Uterus (tissue), 4 donors: ENCODE measurements around the gene TXK. TPM values are rescaled to one million over a fixed set of nuclear protein-coding genes. Genes with fewer than 3 reads are reported as not detected.

Source experiments
- DNase-seq, 2 donors: peaks; one replicate each; pipeline ENCODE4 v3.0.0-alpha.2; 2019 to 2020
- H3K27ac ChIP-seq, 2 donors: fragments of 200-600 bp; sonication (generic); 1 replicate in 1 of 2; 2 replicates in 1 of 2; pipeline ENCODE4 v1.5.1; 2016 to 2018
- H3K27me3 ChIP-seq, 2 donors: fragments of 200-600 bp; sonication (generic); one replicate each; pipeline ENCODE4 v1.5.1; 2018 to 2019; ENCODE audit warnings: control low read depth in 1 of 2
- H3K36me3 ChIP-seq, 2 donors: fragments of 200-600 bp; sonication (generic); one replicate each; pipeline ENCODE4 v1.5.1; 2019; ENCODE audit warnings: control low read depth in 1 of 2
- H3K4me1 ChIP-seq, 2 donors: fragments of 200-600 bp; sonication (generic); one replicate each; pipeline ENCODE4 v1.5.1; 2018 to 2019; ENCODE audit warnings: control low read depth in 1 of 2
- H3K4me3 ChIP-seq, 2 donors: fragments of 200-600 bp; sonication (generic); 1 replicate in 1 of 2; 2 replicates in 1 of 2; pipeline ENCODE4 v1.5.1; 2018 to 2019; ENCODE audit warnings: mild to moderate bottlenecking in 1 of 2
- H3K9me3 ChIP-seq, 2 donors: fragments of 200-600 bp; sonication (generic); one replicate each; pipeline ENCODE4 v1.5.1; 2019; ENCODE audit warnings: control low read depth in 1 of 2
- POLR2A ChIP-seq, 2 donors: fragments of 450-650 bp; IDR thresholded peaks; one replicate each; pipeline ENCODE4 v1.6.1; 2016; ENCODE audit warnings: antibody characterized with exemption in 2 of 2, mild to moderate bottlenecking in 1 of 2, moderate library complexity in 1 of 2
- intact Hi-C: fragments of 100-400 bp; cut with DNase I; formaldehyde crosslinking; loops from one replicate; pipeline ENCODE4 v1.15.1; 2023; ENCODE audit warnings: low total_unique reads
- total RNA-seq, 4 donors: library from RNA; depleted of rRNA in 3 of 4; stranded (reverse); fragments of >200 nt in 3 of 4; gene quantifications; one replicate each; pipeline versions ENCODE4 v1.1.0 to v1.2.4, GENCODE V29; 2014 to 2023
- TF ChIP-seq, protein P1 (sequence below), 4 experiments: fragments of 200-600 bp in 2 of 4; fragments of 450-650 bp in 2 of 4; sonication (generic) in 2 of 4; IDR thresholded peaks; one replicate each; pipeline ENCODE4 v1.5.1; 2016 to 2019; ENCODE audit warnings: antibody characterized with exemption in 4 of 4, mild to moderate bottlenecking in 2 of 4, moderate library complexity in 1 of 4
- donor health status: DM: yes; HTN: yes; CAD: no.

The TXK gene
- total RNA-seq, 4 donors from 2014 or later, result 1.3 to 6.4 (median 3.1) TPM; not detected in 1

DNA sequence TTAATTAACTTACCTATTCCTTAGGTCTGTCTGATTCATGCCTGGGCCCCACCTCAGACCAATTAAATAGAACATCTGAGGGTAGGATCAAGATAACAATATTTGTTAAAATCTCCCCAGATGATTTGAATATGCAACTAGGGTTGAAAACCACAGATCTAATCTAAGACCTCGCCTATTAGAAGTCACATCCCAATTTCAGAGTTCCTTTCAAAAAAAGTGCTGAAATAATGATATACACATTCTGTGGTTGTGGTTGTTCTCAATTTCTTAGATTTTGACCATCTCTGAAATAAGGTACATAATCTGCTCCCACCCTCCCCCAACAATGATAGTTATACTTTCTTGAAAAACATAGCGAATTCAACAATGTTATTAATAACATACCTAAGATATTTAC is 89.8 kb downstream of the TXK start:
- Histone ChIP-seq H3K27ac (no peak overlapping the region), H3K9me3 (no peaks in the 10 kb centered on the region), H3K36me3 (no peaks in the 10 kb centered on the region), H3K4me1 (no peaks in the 10 kb centered on the region), H3K4me3 (no peak overlapping the region), H3K27me3 (no peaks in the 10 kb centered on the region)
- intact Hi-C loops, result no loop called here
- DNase-seq, result no peak
- TF ChIP-seq, protein P1, sequence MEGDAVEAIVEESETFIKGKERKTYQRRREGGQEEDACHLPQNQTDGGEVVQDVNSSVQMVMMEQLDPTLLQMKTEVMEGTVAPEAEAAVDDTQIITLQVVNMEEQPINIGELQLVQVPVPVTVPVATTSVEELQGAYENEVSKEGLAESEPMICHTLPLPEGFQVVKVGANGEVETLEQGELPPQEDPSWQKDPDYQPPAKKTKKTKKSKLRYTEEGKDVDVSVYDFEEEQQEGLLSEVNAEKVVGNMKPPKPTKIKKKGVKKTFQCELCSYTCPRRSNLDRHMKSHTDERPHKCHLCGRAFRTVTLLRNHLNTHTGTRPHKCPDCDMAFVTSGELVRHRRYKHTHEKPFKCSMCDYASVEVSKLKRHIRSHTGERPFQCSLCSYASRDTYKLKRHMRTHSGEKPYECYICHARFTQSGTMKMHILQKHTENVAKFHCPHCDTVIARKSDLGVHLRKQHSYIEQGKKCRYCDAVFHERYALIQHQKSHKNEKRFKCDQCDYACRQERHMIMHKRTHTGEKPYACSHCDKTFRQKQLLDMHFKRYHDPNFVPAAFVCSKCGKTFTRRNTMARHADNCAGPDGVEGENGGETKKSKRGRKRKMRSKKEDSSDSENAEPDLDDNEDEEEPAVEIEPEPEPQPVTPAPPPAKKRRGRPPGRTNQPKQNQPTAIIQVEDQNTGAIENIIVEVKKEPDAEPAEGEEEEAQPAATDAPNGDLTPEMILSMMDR (IDR thresholded peaks at IDR 0.05), result no peak

- no peak for TF ChIP-seq POLR2A (IDR thresholded peaks at IDR 0.05)
- TF ChIP-seq, protein P1 (IDR thresholded peaks at IDR 0.05), result no peak
- no peaks in the 10 kb centered on the region for H3K36me3 ChIP-seq
Observed at GRCh38 chr4:48043504-48043903, 90.5 kb downstream of the TXK start.

GRCh38 chr4:48042979-48043461 is 91.0 kb downstream of the TXK start:
- H3K4me1 ChIP-seq, result no peaks in the 10 kb centered on the region
- TF ChIP-seq, protein P1 (IDR thresholded peaks at IDR 0.05), result no peak
- TF ChIP-seq POLR2A (IDR thresholded peaks at IDR 0.05), result no peak
- intact Hi-C loops, result no loop called here
- no peaks in the 10 kb centered on the region for H3K36me3 ChIP-seq
- H3K27ac ChIP-seq, result no peak overlapping the region
- H3K9me3 ChIP-seq, result no peaks in the 10 kb centered on the region
- no peak for DNase-seq
- no peaks in the 10 kb centered on the region for H3K27me3 ChIP-seq
- H3K4me3 ChIP-seq, result no peak overlapping the region

More at GRCh38 chr4:48043504-48043903, 90.5 kb downstream of the TXK start:
- H3K27me3 ChIP-seq, result no peaks in the 10 kb centered on the region
- no peak for DNase-seq
- no peaks in the 10 kb centered on the region for H3K4me1 ChIP-seq
- H3K4me3 ChIP-seq, result no peak overlapping the region
- H3K9me3 ChIP-seq, result no peaks in the 10 kb centered on the region
- intact Hi-C loops, result no loop called here
- no peak overlapping the region for H3K27ac ChIP-seq

- no peaks in the 10 kb centered on the region for H3K36me3 ChIP-seq
- H3K27me3 ChIP-seq, result no peaks in the 10 kb centered on the region
- H3K9me3 ChIP-seq, result no peaks in the 10 kb centered on the region
- H3K4me1 ChIP-seq, result no peaks in the 10 kb centered on the region
- no peak overlapping the region for H3K4me3 ChIP-seq
- TF ChIP-seq, protein P1 (IDR thresholded peaks at IDR 0.05), result no peak
- TF ChIP-seq POLR2A (IDR thresholded peaks at IDR 0.05), result no peak
- DNase-seq, result no peak
- intact Hi-C loops, result no loop called here
- H3K27ac ChIP-seq, result no peak overlapping the region
Observed at GRCh38 chr4:48041535-48042137, 92.4 kb downstream of the TXK start.

GRCh38 chr4:48039561-48039960 is 94.5 kb downstream of the TXK start:
- DNase-seq, result no peak
- Histone ChIP-seq H3K27ac (no peak overlapping the region), H3K4me1 (no peaks in the 10 kb centered on the region), H3K27me3 (no peaks in the 10 kb centered on the region), H3K9me3 (no peaks in the 10 kb centered on the region), H3K36me3 (no peaks in the 10 kb centered on the region), H3K4me3 (no peak overlapping the region)
- no peak for TF ChIP-seq POLR2A (IDR thresholded peaks at IDR 0.05)
- TF ChIP-seq, protein P1 (IDR thresholded peaks at IDR 0.05), result no peak
- intact Hi-C loops, result no loop called here
